Measurements from ENCODE around the gene ADAM20. TPM values are rescaled to one million over a fixed set of nuclear protein-coding genes. Genes with fewer than 3 reads are reported as not detected.
"Not testable (repeated sequence)": the region's sequence is repeated elsewhere in the genome, so short reads cannot be mapped to it uniquely, and the experiment has no call there.

ADAM20 gene
- total RNA-seq, 1 donor: 1.3 TPM

- no peak for DNase-seq (ENCODE audit: low read depth)
- no peak overlapping the region for H3K4me3 ChIP-seq (ENCODE audit: low read depth, low read length)
- TF ChIP-seq CTCF (IDR thresholded peaks at IDR 0.05; ENCODE audit: insufficient read depth, low read length): no peak
These were observed 19.0 kb downstream of the ADAM20 start for GRCh38 chr14:70515811-70516210.

- H3K4me3 ChIP-seq (ENCODE audit: low read depth, low read length): no peak overlapping the region
- no peak for TF ChIP-seq CTCF (IDR thresholded peaks at IDR 0.05; ENCODE audit: insufficient read depth, low read length)
- no peak for DNase-seq (ENCODE audit: low read depth)
These were observed 20.4 kb downstream of the ADAM20 start for GRCh38 chr14:70514168-70515069.

- DNase-seq (ENCODE audit: low read depth): no peak
- no peak overlapping the region for H3K4me3 ChIP-seq (ENCODE audit: low read depth, low read length)
- no peak for TF ChIP-seq CTCF (IDR thresholded peaks at IDR 0.05; ENCODE audit: insufficient read depth, low read length)
These were observed 36.6 kb downstream of the ADAM20 start for GRCh38 chr14:70498191-70498590.

- no peak for DNase-seq (ENCODE audit: low read depth)
- TF ChIP-seq CTCF (IDR thresholded peaks at IDR 0.05; ENCODE audit: insufficient read depth, low read length): no peak
- H3K4me3 ChIP-seq (ENCODE audit: low read depth, low read length): no peak overlapping the region
These were observed 45.1 kb downstream of the ADAM20 start for GRCh38 chr14:70489579-70490200.

- DNase-seq (ENCODE audit: low read depth): not testable (repeated sequence)
These were observed 57.3 kb downstream of the ADAM20 start for GRCh38 chr14:70477356-70478105.

GRCh38 chr14:70475459-70475858 lies 59.3 kb downstream of the ADAM20 start:
- not testable (repeated sequence) for DNase-seq (ENCODE audit: low read depth); H3K4me3 ChIP-seq (ENCODE audit: low read depth, low read length)

More at GRCh38 chr14:70477356-70478105, 57.3 kb downstream of the ADAM20 start:
- not testable (repeated sequence) for H3K4me3 ChIP-seq (ENCODE audit: low read depth, low read length)

- TF ChIP-seq CTCF (IDR thresholded peaks at IDR 0.05; ENCODE audit: insufficient read depth, low read length): no peak
- no peak for DNase-seq (ENCODE audit: low read depth)
- H3K4me3 ChIP-seq (ENCODE audit: low read depth, low read length): no peak overlapping the region
These were observed 61.0 kb downstream of the ADAM20 start for GRCh38 chr14:70473825-70474224.

Small RNA genes lying within 50 kb of the gene (small RNA-seq; reads per million reads assigned to genes)
- not detected for gene RNU6-659P

Other genes starting within 250 kb of the ADAM20 start
- gene COX16, start 175.3 kb downstream of the ADAM20 start, total RNA-seq (ENCODE audit: low replicate concordance): 56.7 and 88.8 TPM in 2 replicates
- 17.0 and 25.0 TPM in 2 replicates for gene SYNJ2BP, start 117.9 kb downstream of the ADAM20 start, total RNA-seq (ENCODE audit: low replicate concordance)
- gene ADAM21, start 82.8 kb downstream of the ADAM20 start, total RNA-seq (ENCODE audit: low replicate concordance): 0.18 and 0.25 TPM in 2 replicates
- gene MED6, start 65.7 kb upstream of the ADAM20 start, total RNA-seq (ENCODE audit: low replicate concordance): 19.7 and 39.6 TPM in 2 replicates
- gene TTC9, start 106.9 kb upstream of the ADAM20 start, total RNA-seq (ENCODE audit: low replicate concordance): 0.16 and 0.45 TPM in 2 replicates

Data from fibroblast of the aortic adventitia (primary cell).